BJ (cell line): Measurements from ENCODE around the gene HNF1A. TPM values are rescaled to one million over a fixed set of nuclear protein-coding genes. Genes with fewer than 3 reads are reported as not detected.

ENCODE experiments used
- CTCF ChIA-PET: fragments of 350-600 bp; formaldehyde crosslinking; extraction: SDS; loops from one replicate; lab custom pipeline; 2021; ENCODE audit warnings: antibody characterized with exemption, inconsistent platforms; lab: Yijun Ruan, JAX
- POLR2A ChIA-PET: fragments of 300-600 bp; sonication (Branson Sonifier 250); formaldehyde crosslinking; extraction: SDS; loops from one replicate; lab custom pipeline; 2021; ENCODE audit warnings: antibody characterized with exemption; lab: Charles Lee
- DNase-seq: peaks from one replicate; pipeline ENCODE4 v3.0.0-alpha.2; 2011; ENCODE audit warnings: low read depth
- H3K27me3 ChIP-seq: 2 replicates; pipeline ENCODE4 v1.6.0; 2011; ENCODE audit warnings: low read length; ENCODE audit not compliant: control insufficient read depth, insufficient read depth
- H3K36me3 ChIP-seq: 2 replicates; pipeline ENCODE4 v1.5.1; 2011; ENCODE audit warnings: low read length; ENCODE audit not compliant: control insufficient read depth, insufficient read depth
- H3K4me3 ChIP-seq: 2 replicates; pipeline ENCODE4 v1.5.1; 2011; ENCODE audit warnings: low read depth, mild to moderate bottlenecking, control low read depth, low read length
- polyA plus RNA-seq: library from polyadenylated mRNA; depleted of rRNA; stranded (reverse); fragments of >200 nt; gene quantifications from 2 replicates; pipeline ENCODE4 v1.2.3, GENCODE V29; 2011
- TF ChIP-seq, protein P1 (sequence below): IDR thresholded peaks from 2 replicates; pipeline ENCODE4 v1.5.1; 2011; ENCODE audit warnings: low read depth, mild to moderate bottlenecking, control low read depth, inconsistent platforms, low read length, moderate library complexity; ENCODE audit not compliant: insufficient read depth

Gene HNF1A
- polyA plus RNA-seq, 1 experiment, result not detected

DNA sequence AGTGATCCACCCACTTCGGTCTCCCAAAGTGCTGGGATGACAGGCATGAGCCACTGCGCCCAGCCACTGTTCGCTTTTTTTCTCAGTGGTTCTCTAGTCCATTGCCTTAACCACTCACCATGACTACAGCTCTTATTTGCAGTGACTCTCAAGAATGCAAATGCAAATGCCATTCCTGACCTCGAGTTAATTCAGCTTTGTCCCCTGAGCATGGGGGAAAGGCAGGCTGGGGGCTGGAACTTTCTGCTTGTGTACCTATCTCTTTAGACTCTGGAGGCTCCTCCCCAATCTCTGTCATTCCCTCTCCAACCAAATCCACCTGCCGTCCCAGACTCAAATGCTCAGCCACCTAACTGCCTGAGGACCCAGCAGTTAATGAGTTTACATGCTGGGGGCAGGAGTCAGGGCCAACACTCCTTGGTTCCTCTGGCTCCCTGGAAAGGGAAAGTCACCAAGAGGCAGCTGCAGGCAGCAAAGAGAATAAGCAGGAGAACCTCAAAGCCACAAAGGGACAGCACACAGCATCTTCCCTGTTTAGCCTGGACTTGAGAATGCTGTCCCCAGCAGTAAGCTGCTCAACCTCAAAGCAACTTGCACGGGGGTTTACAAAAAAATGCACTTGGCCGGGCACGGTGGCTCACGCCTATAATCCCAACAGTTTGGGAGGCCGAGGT lies 5.3 kb upstream of the HNF1A start:
- POLR2A ChIA-PET, result no interaction called here
- CTCF ChIA-PET, result interaction anchor here (0.9 to 7.3 kb wide), 13 partner anchors 8 to 390 kb away, joined by 3 to 86 read pairs (median 6); partner anchors contain the start of gene POP5
- Histone ChIP-seq H3K27me3 (peaks cover 4% of the 10 kb centered on the region), H3K4me3 (no peak overlapping the region), H3K36me3 (no peaks in the 10 kb centered on the region)
- no peak for DNase-seq
- TF ChIP-seq, protein P1, sequence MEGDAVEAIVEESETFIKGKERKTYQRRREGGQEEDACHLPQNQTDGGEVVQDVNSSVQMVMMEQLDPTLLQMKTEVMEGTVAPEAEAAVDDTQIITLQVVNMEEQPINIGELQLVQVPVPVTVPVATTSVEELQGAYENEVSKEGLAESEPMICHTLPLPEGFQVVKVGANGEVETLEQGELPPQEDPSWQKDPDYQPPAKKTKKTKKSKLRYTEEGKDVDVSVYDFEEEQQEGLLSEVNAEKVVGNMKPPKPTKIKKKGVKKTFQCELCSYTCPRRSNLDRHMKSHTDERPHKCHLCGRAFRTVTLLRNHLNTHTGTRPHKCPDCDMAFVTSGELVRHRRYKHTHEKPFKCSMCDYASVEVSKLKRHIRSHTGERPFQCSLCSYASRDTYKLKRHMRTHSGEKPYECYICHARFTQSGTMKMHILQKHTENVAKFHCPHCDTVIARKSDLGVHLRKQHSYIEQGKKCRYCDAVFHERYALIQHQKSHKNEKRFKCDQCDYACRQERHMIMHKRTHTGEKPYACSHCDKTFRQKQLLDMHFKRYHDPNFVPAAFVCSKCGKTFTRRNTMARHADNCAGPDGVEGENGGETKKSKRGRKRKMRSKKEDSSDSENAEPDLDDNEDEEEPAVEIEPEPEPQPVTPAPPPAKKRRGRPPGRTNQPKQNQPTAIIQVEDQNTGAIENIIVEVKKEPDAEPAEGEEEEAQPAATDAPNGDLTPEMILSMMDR, result no peak

DNA sequence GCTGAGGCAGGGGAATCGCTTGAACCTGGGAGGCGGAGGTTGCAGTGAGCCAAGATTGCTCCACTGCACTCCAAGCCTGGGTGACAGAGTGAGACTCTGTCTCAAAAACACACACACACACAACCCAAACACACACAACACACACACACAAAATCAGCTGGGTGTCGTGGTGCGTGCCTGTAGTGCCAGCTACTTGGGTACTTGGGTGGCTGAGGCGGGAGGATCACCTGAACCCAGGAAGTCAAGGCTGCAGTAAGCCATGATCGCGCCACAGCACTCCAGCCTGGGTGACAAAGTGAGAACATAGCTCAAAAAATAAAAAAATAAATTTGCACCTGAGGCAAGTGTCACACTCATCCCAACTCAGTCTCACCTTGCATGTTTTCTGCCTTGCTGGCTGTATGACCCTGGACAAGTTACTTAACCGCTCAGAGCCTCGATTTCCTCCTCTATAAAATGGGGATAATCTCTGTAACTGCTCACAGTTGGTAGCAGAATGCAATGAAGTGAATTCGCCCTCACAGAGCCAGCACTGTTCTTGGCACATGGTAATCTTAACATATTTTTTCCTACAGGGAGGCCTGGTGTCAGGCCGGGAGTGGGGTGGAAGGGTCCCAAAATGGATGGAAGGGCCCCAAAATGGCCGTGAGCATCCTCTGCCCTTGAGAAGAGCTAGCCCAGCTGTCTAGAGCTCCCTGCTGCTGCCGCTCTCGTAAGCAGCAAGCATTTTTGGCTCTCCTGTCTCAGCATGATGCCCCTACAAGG lies 630 bp upstream of the HNF1A start:
- POLR2A ChIA-PET, result no interaction called here
- no peaks in the 10 kb centered on the region for H3K27me3 ChIP-seq
- CTCF ChIA-PET, result interaction anchor here (1.4 to 2.3 kb wide), 2 partner anchors 14 to 395 kb away, joined by 3 to 6 read pairs; no protein-coding TSS in a partner anchor
- H3K36me3 ChIP-seq, result no peaks in the 10 kb centered on the region
- DNase-seq, result no peak
- H3K4me3 ChIP-seq, result no peak overlapping the region
- TF ChIP-seq, protein P1, result no peak

DNA sequence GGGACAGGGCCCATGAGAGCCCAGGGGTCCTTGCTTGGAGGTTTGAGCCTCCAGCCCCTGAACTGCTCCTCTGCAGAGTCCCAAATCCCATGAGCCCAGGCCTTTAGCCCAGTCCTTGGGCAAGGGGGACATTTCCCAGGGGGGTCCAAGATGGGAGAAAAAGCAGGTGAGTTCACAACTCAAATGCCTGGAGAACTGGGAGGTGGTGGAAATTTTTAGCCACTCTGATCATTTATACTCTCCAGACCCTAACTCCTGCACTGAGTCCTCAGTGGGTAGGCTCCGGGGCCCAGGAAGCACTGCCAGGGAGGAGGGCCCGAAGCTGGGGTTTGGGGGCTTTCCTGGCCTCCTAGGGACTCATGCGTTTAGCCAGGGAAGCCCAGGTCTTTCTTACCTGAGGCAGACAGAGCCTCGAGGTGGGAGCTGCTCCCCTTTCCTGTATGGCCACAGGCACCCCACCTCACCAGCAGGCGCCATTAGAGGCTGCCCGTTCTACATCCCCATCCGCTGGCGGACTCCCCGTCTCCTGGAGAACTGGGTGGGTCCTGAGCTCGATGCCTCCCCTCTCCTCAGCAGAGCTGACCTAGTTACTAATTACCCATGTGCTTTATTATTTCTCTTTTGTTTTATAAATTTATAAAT lies 998 bp downstream of the HNF1A start:
- POLR2A ChIA-PET, result no interaction called here
- no peaks in the 10 kb centered on the region for H3K36me3 ChIP-seq
- TF ChIP-seq, protein P1, result no peak
- CTCF ChIA-PET, result interaction anchor here (1.4 to 2.3 kb wide), 4 partner anchors 7 to 396 kb away, joined by 3 to 13 read pairs (median 6); no protein-coding TSS in a partner anchor
- DNase-seq, result no peak
- H3K27me3 ChIP-seq, result no peaks in the 10 kb centered on the region
- H3K4me3 ChIP-seq, result no peak overlapping the region

DNA sequence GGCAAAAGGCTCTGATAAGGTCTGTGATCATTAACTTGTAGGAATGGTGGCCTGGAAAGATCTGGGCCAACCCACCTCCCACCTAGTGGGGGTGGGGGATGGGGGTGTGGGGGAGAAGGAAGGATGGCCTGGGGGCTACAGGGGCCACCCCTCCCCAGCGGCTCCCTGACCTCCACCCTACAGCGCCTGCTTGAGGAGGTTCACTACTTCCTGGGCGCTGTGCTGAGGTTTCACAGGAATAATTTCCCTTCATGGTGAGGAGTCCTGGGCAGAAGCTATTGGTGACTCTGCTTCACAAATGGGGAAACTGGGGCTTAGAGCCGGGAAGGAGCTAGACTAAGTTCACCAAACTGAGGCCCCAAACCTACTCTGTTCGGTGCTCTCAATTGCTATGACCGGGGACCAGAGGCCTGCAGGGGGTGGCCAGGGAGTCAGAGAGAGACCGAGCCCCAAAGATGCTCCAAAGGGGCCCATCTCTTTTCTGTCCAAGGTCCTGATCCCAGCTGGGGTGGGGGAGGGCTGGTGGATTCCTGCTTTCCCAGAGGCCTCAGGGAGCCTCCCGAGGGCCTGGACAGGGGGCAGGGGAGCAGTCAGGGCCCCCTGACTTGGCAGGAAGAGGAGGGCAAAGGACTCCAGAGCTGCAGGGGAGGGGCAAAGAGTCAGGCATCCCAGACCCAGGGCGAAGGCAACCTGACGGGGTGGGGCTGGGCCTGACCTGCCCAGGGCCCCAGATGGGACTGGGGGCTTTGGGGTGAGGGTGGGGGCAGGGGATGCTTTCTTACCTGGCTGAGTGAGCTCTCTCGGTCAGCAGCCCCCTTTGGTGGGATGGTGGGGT lies 1.7 kb downstream of the HNF1A start:
- H3K4me3 ChIP-seq, result no peak overlapping the region
- no peaks in the 10 kb centered on the region for H3K27me3 ChIP-seq
- TF ChIP-seq, protein P1, result no peak
- no peaks in the 10 kb centered on the region for H3K36me3 ChIP-seq
- no peak for DNase-seq
- POLR2A ChIA-PET, result no interaction called here
- CTCF ChIA-PET, result interaction anchor here (1.2 to 2.2 kb wide), 3 partner anchors 8 to 334 kb away, joined by 4 to 13 read pairs (median 7); no protein-coding TSS in a partner anchor
